DMS 273 (cell line): ENCODE results near the gene PCDHA8.
A peak's percentile ranks its signal among the peaks of the same experiment; 100 is the strongest.
"Not testable (repeated sequence)": the region's sequence is repeated elsewhere in the genome, so short reads cannot be mapped to it uniquely, and the experiment has no call there.

Experiments
- DNase-seq: peaks from one replicate; lab custom pipeline; 2025; ENCODE audit not compliant: unreplicated experiment; lab: John Stamatoyannopoulos, UW

PCDHA8 gene

GRCh38 chr5:140870221-140871201, 29.5 kb downstream of the PCDHA8 start:
- DNase-seq, result no peak

DNA sequence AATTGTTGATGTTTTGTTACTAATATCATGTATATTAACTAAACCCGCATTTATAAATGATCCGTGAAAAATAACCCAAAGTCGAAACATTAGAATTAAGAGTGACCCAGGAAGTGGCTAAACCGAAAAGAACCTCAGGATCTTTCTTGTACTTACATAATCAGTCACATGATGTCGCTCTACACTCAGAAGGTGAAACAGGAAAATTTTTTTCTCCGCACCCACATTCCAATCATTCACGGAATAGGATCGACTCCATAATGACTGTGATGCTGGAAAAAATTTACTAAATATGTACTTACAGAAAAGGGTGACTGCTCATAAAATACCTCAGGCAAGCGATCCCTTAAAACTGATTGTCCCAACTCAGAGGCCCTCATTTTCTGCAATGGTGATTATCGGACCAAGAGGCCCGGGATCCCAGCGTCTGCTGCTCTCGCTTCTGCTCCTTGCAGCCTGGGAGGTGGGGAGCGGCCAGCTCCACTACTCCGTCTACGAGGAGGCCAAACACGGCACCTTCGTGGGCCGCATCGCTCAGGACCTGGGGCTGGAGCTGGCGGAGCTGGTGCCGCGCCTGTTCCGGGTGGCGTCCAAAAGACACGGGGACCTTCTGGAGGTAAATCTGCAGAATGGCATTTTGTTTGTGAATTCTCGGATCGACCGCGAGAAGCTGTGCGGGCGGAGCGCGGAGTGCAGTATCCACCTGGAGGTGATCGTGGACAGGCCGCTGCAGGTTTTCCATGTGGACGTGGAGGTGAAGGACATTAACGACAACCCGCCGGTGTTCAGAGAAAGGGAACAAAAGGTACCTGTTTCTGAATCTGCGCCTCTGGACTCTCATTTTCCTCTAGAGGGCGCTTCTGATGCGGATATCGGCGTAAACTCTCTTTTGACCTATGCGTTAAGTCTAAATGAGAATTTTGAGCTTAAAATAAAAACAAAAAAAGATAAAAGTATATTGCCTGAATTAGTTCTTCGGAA, 34.4 kb downstream of the PCDHA8 start, which contains the start of gene PCDHA12:
TSS of gene PCDHA12 (plus strand) at position 224 of the 981 bp plus-strand sequence. CDS start at position 389, 165 bp downstream.
- no peak for DNase-seq

DNA sequence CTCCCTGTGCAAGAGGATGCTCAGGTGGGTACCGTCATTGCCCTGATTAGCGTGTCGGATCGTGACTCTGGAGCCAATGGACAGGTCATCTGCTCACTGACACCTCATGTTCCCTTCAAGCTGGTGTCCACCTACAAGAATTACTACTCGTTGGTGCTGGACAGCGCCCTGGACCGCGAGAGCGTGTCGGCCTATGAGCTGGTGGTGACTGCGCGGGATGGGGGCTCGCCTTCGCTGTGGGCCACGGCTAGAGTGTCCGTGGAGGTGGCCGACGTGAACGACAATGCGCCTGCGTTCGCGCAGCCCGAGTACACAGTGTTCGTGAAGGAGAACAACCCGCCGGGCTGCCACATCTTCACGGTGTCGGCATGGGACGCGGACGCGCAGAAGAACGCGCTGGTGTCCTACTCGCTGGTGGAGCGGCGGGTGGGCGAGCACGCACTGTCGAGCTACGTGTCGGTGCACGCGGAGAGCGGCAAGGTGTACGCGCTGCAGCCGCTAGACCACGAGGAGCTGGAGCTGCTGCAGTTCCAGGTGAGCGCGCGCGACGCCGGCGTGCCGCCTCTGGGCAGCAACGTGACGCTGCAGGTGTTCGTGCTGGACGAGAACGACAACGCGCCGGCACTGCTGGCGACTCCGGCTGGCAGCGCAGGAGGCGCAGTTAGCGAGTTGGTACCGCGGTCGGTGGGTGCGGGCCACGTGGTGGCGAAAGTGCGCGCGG, 35.7 kb downstream of the PCDHA8 start:
- DNase-seq, result not testable (repeated sequence)

DNA sequence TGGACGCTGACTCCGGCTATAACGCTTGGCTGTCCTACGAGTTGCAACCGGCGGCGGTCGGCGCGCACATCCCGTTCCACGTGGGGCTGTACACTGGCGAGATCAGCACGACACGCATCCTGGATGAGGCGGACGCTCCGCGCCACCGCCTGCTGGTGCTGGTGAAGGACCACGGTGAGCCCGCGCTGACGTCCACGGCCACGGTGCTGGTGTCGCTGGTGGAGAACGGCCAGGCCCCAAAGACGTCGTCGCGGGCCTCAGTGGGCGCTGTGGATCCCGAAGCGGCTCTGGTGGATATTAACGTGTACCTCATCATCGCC, 36.2 kb downstream of the PCDHA8 start:
- no peak for DNase-seq

GRCh38 chr5:140881889-140882590, 41.1 kb downstream of the PCDHA8 start, which contains the start of gene PCDHA13:
Gene PCDHA13, plus strand, starts transcription at chr5:140882124. Its CDS starts 145 bp downstream, at chr5:140882269.
- peak; percentile 76 for DNase-seq

DNA sequence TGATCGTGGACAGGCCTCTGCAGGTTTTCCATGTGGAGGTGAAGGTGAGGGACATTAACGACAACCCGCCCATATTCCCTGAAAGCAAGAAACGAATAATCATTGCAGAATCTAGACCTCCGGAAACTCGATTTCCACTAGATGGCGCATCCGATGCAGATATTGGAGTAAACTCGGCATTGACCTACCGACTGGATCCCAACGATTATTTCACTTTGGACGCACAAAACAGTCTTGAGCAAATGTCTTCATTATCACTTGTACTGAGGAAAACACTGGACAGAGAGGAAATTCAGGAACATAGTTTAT, 41.6 kb downstream of the PCDHA8 start:
- DNase-seq, result peak; percentile 69

GRCh38 chr5:140883373-140883772, 42.4 kb downstream of the PCDHA8 start:
- no peak for DNase-seq

GRCh38 chr5:140883927-140884697, 43.1 kb downstream of the PCDHA8 start:
- no peak for DNase-seq
